Thoracic aorta (tissue), 2 donors: Measurements from ENCODE around the gene RMND5B. TPM values are rescaled to one million over a fixed set of nuclear protein-coding genes. Genes with fewer than 3 reads are reported as not detected.

Source experiments
- ATAC-seq: fragments of 150-250 bp; one replicate; pipeline ENCODE4 v1.8.0; 2017; ENCODE audit warnings: low read depth; ENCODE audit not compliant: insufficient number of reproducible peaks, low FRiP score
- DNase-seq: peaks from one replicate; pipeline ENCODE4 v3.0.0-alpha.2; 2020; ENCODE audit warnings: low spot score
- H3K27ac ChIP-seq, 2 donors: fragments of 200-600 bp; sonication (generic); 1 replicate in 1 of 2; 2 replicates in 1 of 2; pipeline ENCODE4 v1.5.1; 2016; ENCODE audit warnings: mild to moderate bottlenecking in 2 of 2, moderate library complexity in 2 of 2
- H3K27me3 ChIP-seq: fragments of 200-600 bp; sonication (generic); replicated peaks from 2 replicates; pipeline ENCODE4 v1.6.0; 2016; ENCODE audit warnings: mild to moderate bottlenecking; ENCODE audit not compliant: insufficient read depth
- H3K36me3 ChIP-seq: fragments of 200-600 bp; sonication (generic); one replicate; pipeline ENCODE4 v1.5.1; 2016
- H3K4me1 ChIP-seq, 2 donors: fragments of 200-600 bp; sonication (generic); 1 replicate in 1 of 2; 2 replicates in 1 of 2; pipeline versions ENCODE4 v1.5.1 to v1.6.0; 2016; ENCODE audit warnings: low read depth in 2 of 2, mild to moderate bottlenecking in 1 of 2; ENCODE audit not compliant: control insufficient read depth in 1 of 2
- H3K4me3 ChIP-seq: fragments of 200-600 bp; sonication (generic); 2 replicates; pipeline ENCODE4 v1.5.1; 2016; ENCODE audit warnings: mild to moderate bottlenecking
- H3K9me3 ChIP-seq: fragments of 200-600 bp; sonication (generic); 2 replicates; pipeline ENCODE4 v1.5.1; 2016
- total RNA-seq, 2 donors: library from RNA; depleted of rRNA; stranded (reverse); fragments of >200 nt; gene quantifications; one replicate each; pipeline versions ENCODE4 v1.1.0 to v1.2.3, GENCODE V29; 2016
- TF ChIP-seq, protein P1 (sequence below): fragments of 200-600 bp; sonication (generic); IDR thresholded peaks from one replicate; pipeline ENCODE4 v1.5.1; 2019; ENCODE audit warnings: antibody characterized with exemption

The RMND5B gene, protein sequence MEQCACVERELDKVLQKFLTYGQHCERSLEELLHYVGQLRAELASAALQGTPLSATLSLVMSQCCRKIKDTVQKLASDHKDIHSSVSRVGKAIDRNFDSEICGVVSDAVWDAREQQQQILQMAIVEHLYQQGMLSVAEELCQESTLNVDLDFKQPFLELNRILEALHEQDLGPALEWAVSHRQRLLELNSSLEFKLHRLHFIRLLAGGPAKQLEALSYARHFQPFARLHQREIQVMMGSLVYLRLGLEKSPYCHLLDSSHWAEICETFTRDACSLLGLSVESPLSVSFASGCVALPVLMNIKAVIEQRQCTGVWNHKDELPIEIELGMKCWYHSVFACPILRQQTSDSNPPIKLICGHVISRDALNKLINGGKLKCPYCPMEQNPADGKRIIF
- 10 to 100 TPM; 45.0 to 59.4 TPM for total RNA-seq

DNA sequence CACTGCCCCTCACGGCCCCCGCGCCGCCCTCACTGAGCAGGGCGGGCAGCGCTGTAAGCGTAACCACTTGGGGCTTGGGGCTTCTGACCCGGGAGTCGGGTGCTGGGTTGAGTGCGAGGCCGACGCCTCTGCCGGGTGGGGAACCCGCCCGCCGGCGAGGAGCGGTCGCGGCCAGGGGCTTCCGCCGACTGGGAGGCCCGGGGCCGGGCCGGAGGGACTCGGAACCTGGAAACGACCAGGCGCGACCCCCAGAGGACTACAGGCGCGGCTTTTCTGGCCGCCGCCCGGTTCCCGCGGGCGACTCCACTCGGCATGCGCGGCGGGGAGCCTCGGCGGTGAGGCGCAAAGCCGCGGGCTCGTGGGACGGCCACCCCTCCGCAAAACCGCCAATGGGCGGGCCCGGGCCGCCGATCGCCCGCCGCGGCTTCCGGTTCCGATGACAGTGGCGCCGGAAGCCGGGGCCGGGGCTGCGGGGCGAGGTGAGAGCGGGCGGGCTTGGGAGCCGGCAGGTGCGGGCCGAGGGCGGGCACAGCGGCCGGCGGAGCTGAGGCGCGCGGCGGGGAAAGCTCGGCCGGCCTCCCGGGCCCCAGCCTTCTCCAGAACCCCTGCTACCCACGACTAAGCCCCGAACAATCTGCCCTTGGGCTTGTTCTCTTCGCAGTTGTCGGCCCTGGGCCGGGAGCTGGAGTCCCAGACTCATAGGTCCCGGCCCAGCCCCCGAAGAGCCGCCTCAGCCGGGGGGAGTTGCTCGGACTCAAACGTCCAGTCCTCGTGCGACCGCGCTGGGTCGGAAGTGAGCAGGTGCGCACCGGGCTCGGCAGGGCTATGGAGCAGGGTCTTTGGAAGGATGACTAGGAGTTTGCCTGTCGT lies at the start of gene RMND5B:
TSS of gene RMND5B (plus strand) at position 439 of the 870 bp plus-strand sequence. CDS start 7,106 bp downstream, outside the sequence.
- ATAC-seq (peak; percentile 77), DNase-seq (no peak)
- Histone ChIP-seq H3K27ac (peak within 1 kb of the TSS; percentile 82 to 96), H3K4me1 (peaks cover 12 to 20% of the 10 kb centered on the region in 2 donors), H3K27me3 (no peaks in the 10 kb centered on the region), H3K36me3 (peaks cover 6% of the 10 kb centered on the region), H3K9me3 (no peaks in the 10 kb centered on the region), H3K4me3 (peak within 1 kb of the TSS; percentile 75)
- TF ChIP-seq, protein P1, sequence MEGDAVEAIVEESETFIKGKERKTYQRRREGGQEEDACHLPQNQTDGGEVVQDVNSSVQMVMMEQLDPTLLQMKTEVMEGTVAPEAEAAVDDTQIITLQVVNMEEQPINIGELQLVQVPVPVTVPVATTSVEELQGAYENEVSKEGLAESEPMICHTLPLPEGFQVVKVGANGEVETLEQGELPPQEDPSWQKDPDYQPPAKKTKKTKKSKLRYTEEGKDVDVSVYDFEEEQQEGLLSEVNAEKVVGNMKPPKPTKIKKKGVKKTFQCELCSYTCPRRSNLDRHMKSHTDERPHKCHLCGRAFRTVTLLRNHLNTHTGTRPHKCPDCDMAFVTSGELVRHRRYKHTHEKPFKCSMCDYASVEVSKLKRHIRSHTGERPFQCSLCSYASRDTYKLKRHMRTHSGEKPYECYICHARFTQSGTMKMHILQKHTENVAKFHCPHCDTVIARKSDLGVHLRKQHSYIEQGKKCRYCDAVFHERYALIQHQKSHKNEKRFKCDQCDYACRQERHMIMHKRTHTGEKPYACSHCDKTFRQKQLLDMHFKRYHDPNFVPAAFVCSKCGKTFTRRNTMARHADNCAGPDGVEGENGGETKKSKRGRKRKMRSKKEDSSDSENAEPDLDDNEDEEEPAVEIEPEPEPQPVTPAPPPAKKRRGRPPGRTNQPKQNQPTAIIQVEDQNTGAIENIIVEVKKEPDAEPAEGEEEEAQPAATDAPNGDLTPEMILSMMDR, result no peak

DNA sequence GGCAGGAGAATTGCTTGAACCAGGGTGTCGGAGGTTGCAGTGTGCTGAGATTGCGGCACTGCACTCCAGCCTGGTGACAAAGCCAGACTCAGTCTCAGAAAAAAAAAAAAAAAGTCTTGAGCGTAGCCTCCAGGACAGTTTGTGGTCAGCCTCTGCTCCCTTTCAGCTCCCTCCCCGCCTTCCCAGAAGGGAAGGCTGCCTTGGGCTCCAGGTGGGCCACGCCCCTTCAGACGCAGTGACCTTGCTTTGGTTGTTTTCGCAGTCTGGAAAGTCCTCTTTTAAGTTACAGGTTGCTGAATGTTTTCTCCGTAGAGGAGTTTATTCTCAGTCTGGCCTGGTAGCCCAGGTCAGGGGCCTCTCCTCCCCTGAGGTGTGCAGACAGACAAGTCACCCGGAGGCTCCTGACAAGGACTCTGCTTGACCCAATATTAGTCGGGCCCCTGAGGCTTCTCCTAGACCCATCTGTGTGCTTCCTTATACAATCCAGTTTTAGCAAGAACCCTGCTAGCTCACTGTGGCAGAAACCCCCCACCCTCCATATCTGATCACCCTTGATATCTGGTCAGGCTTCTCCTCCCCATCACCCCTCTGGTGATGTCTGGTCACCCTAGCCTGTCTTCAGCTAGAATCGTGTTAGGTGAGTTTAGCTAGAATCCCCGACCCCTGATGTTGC lies 49.1 kb upstream of the RMND5B start:
- no peak for DNase-seq
- TF ChIP-seq, protein P1, result no peak
- no peaks in the 10 kb centered on the region for H3K27me3 ChIP-seq
- H3K4me3 ChIP-seq, result no peak overlapping the region
- no peaks in the 10 kb centered on the region for H3K36me3 ChIP-seq
- H3K27ac ChIP-seq, result no peak overlapping the region
- no peaks in the 10 kb centered on the region for H3K9me3 ChIP-seq
- H3K4me1 ChIP-seq, result no peaks in the 10 kb centered on the region
- ATAC-seq, result no peak

DNA sequence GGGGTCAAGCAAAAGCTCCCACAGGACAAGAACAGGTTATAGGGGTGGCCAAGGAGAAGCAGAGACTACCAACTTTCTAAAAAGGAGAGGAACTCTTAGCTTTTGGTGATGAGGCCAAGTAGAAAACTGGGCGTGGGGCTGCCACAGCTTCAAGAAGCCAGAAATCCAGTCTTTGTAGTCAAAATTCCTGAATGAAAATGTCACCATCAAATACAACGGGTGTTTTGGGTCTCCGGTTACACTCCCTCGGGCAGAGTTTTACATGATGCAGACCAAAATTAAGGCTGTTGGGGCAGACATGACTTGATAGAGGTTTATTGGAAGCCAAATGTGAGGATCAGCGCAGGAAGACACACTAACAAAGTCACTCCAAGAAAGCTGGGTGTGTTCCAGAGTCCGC lies 46.9 kb upstream of the RMND5B start:
- Histone ChIP-seq H3K9me3 (no peaks in the 10 kb centered on the region), H3K27me3 (no peaks in the 10 kb centered on the region), H3K4me1 (no peaks in the 10 kb centered on the region), H3K27ac (no peak overlapping the region), H3K36me3 (no peaks in the 10 kb centered on the region), H3K4me3 (no peak overlapping the region)
- ATAC-seq (no peak), DNase-seq (no peak)
- TF ChIP-seq, protein P1, result no peak

DNA sequence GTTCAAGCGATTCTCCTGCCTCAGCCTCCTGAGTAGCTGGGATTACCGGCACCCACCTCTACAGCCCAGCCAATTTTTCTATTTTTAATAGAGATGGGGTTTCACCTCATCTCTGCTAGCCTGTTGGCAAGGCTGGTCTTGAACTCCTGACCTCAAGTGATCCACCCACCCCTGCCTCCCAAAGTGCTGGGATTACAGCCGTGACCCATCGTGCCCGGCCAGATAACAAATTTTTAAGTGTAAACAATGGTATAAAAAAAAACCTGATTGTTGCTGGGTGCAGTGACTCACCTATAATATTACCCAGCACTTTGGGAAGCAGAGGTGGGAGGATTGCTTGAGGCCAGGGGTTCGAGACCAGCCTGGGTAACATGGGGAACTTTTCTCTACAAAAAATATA lies 45.5 kb upstream of the RMND5B start:
- no peak overlapping the region for H3K27ac ChIP-seq
- no peaks in the 10 kb centered on the region for H3K27me3 ChIP-seq
- ATAC-seq (no peak), DNase-seq (no peak)
- H3K36me3 ChIP-seq, result no peaks in the 10 kb centered on the region
- no peaks in the 10 kb centered on the region for H3K4me1 ChIP-seq
- no peak overlapping the region for H3K4me3 ChIP-seq
- no peaks in the 10 kb centered on the region for H3K9me3 ChIP-seq
- TF ChIP-seq, protein P1, result no peak
